ENCODE data around the gene ZNF785. TPM values are rescaled to one million over a fixed set of nuclear protein-coding genes. Genes with fewer than 3 reads are reported as not detected.

Gene ZNF785
- total and polyA plus RNA-seq, 2 of the 13 experiments (the other 11 are each of a cell fraction or from before 2014, with no cell fraction given), result 0.01 TPM; not detected in 1

DNA sequence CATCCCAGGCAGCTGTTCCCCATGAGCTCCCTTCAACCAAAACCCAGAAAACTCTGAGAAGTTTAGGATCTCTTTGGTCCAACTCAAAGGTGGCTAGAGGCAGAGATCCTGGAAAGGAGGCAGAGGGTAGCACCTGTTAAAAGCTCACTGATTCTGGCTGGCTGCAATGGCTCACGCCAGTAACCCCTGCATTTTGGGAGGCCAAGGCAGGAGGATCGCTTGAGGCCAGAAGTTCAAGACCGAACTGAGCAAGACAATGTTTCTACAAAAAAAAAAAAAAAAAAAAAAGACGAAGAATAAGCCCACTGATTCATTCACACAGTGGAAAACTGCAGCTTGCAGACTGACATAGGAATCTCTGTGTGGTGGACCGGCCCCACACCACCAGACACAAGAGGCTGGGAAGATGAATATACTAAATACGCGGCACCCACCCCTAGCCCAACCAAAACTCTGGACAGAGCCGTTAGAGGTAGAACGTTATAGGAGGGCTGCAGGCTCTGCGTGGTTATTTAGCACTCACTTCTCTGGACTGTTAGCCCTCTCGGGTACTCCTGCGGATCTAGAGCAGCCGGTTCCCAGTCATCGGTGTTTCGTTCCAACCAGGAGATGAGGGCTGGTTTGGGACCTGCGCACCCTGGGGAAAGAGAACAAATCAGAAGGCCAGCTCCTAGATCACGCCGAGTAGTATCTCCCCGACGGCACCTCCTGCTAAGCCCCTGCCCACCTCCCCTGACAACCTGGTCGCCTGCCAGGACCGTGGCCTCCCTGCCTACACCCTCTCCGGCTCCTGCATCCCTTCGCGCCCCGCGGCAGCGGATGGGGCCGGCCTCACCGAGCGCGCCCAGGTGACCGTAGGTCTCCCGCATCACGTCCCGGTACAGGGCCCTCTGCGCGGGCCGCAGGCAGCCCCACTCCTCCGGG is 23.8 kb upstream of the ZNF785 start (continued):
- 0 out of 2 replicates have a peak, but pooled peaks have one; percentile 56 for TF ChIP-seq ZHX2 (IDR thresholded peaks at IDR 0.05; ENCODE audit: low read depth)
- no peak for TF ChIP-seq ZHX2 (CRISPR knock-in tag; IDR thresholded peaks at IDR 0.05; ENCODE audit: borderline replicate concordance)
- TF ChIP-seq, protein P1, sequence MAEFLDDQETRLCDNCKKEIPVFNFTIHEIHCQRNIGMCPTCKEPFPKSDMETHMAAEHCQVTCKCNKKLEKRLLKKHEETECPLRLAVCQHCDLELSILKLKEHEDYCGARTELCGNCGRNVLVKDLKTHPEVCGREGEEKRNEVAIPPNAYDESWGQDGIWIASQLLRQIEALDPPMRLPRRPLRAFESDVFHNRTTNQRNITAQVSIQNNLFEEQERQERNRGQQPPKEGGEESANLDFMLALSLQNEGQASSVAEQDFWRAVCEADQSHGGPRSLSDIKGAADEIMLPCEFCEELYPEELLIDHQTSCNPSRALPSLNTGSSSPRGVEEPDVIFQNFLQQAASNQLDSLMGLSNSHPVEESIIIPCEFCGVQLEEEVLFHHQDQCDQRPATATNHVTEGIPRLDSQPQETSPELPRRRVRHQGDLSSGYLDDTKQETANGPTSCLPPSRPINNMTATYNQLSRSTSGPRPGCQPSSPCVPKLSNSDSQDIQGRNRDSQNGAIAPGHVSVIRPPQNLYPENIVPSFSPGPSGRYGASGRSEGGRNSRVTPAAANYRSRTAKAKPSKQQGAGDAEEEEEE (CRISPR knock-in tag; IDR thresholded peaks at IDR 0.05; ENCODE audit: borderline replicate concordance), result no peak
- no peak for TF ChIP-seq ZFAT (CRISPR knock-in tag; conservative IDR thresholded peaks at IDR 0.05)
- TF ChIP-seq ZNF350 (CRISPR knock-in tag; IDR thresholded peaks at IDR 0.05; ENCODE audit: borderline replicate concordance, low read depth), result no peak
- no peak for TF ChIP-seq KMT2B (CRISPR knock-in tag; IDR thresholded peaks at IDR 0.05)
- TF ChIP-seq ZNF543 (CRISPR knock-in tag; IDR thresholded peaks at IDR 0.05), result no peak
- TF ChIP-seq TRIM22 (IDR thresholded peaks at IDR 0.05), result no peak
- TF ChIP-seq, protein P2, sequence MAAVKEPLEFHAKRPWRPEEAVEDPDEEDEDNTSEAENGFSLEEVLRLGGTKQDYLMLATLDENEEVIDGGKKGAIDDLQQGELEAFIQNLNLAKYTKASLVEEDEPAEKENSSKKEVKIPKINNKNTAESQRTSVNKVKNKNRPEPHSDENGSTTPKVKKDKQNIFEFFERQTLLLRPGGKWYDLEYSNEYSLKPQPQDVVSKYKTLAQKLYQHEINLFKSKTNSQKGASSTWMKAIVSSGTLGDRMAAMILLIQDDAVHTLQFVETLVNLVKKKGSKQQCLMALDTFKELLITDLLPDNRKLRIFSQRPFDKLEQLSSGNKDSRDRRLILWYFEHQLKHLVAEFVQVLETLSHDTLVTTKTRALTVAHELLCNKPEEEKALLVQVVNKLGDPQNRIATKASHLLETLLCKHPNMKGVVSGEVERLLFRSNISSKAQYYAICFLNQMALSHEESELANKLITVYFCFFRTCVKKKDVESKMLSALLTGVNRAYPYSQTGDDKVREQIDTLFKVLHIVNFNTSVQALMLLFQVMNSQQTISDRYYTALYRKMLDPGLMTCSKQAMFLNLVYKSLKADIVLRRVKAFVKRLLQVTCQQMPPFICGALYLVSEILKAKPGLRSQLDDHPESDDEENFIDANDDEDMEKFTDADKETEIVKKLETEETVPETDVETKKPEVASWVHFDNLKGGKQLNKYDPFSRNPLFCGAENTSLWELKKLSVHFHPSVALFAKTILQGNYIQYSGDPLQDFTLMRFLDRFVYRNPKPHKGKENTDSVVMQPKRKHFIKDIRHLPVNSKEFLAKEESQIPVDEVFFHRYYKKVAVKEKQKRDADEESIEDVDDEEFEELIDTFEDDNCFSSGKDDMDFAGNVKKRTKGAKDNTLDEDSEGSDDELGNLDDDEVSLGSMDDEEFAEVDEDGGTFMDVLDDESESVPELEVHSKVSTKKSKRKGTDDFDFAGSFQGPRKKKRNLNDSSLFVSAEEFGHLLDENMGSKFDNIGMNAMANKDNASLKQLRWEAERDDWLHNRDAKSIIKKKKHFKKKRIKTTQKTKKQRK (IDR thresholded peaks at IDR 0.05; ENCODE audit: low read length), result no peak
- no peak for TF ChIP-seq SMC3 (IDR thresholded peaks at IDR 0.05; ENCODE audit: low read length)
- TF ChIP-seq HNRNPH1 (optimal IDR thresholded peaks at IDR 0.05; ENCODE audit: low read depth, low read length), result no peak
- no peak for TF ChIP-seq TARDBP (CRISPR knock-in tag; IDR thresholded peaks at IDR 0.05)
- TF ChIP-seq, protein P3, sequence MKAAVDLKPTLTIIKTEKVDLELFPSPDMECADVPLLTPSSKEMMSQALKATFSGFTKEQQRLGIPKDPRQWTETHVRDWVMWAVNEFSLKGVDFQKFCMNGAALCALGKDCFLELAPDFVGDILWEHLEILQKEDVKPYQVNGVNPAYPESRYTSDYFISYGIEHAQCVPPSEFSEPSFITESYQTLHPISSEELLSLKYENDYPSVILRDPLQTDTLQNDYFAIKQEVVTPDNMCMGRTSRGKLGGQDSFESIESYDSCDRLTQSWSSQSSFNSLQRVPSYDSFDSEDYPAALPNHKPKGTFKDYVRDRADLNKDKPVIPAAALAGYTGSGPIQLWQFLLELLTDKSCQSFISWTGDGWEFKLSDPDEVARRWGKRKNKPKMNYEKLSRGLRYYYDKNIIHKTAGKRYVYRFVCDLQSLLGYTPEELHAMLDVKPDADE (CRISPR knock-in tag; IDR thresholded peaks at IDR 0.05), result no peak
